ENCODE results near the gene DBH.

Gene DBH

GRCh38 chr9:133707065-133707762 is 71.1 kb downstream of the DBH start:
- DNase-seq (ENCODE audit: insufficient read length, low spot score) (no peak), FAIRE-seq (no peak)
- no peak for TF ChIP-seq CTCF (IDR thresholded peaks at IDR 0.05; ENCODE audit: insufficient read depth, missing control alignments)

- DNase-seq (ENCODE audit: insufficient read length, low spot score) (no peak), FAIRE-seq (no peak)
- no peak for TF ChIP-seq CTCF (IDR thresholded peaks at IDR 0.05; ENCODE audit: insufficient read depth, missing control alignments)
These were observed 71.6 kb downstream of the DBH start for GRCh38 chr9:133707763-133708245.

- no peak for TF ChIP-seq CTCF (IDR thresholded peaks at IDR 0.05; ENCODE audit: insufficient read depth, missing control alignments)
- FAIRE-seq (no peak), DNase-seq (ENCODE audit: insufficient read length, low spot score) (no peak)
These were observed 72.3 kb downstream of the DBH start for GRCh38 chr9:133708246-133709014.
